SU-DHL-6 (cell line): Measurements from ENCODE around the gene HIPK2.

Experiments used
- H2AFZ ChIP-seq: fragments of 200-600 bp; sonication (generic); 2 replicates; pipeline ENCODE4 v1.6.1; 2014; ENCODE audit warnings: low read depth, mild to moderate bottlenecking, moderate library complexity, mixed read lengths, antibody characterized with exemption, low read length; ENCODE audit not compliant: severe bottlenecking
- H3F3A ChIP-seq: fragments of 200-600 bp; shearing (Covaris generic); 2 replicates; pipeline ENCODE4 v1.6.0; 2016; ENCODE audit warnings: antibody characterized with exemption, mild to moderate bottlenecking; ENCODE audit not compliant: insufficient read depth
- H3K27ac ChIP-seq: fragments of 200-600 bp; sonication (generic); 2 replicates; pipeline ENCODE4 v1.5.1; 2016; ENCODE audit warnings: low read depth, mild to moderate bottlenecking, low read length, moderate library complexity, mixed read lengths
- H3K27me3 ChIP-seq: fragments of 200-600 bp; sonication (generic), shearing (Covaris generic); 2 replicates; pipeline ENCODE4 v1.6.0; 2014; ENCODE audit warnings: mild to moderate bottlenecking, low read length
- H3K36me3 ChIP-seq: fragments of 200-600 bp; sonication (generic); 2 replicates; pipeline ENCODE4 v1.6.1; 2014; ENCODE audit warnings: mild to moderate bottlenecking, low read length, mixed read lengths
- H3K4me2 ChIP-seq: fragments of 300-600, 200-600 bp; shearing (Covaris generic), sonication (generic); 2 replicates; pipeline ENCODE4 v1.6.0; 2014; ENCODE audit warnings: low read length, low read depth, mild to moderate bottlenecking; ENCODE audit not compliant: poor library complexity, severe bottlenecking
- H3K4me3 ChIP-seq: fragments of 200-600 bp; sonication (generic); 2 replicates; pipeline ENCODE4 v1.5.1; 2014; ENCODE audit warnings: antibody characterized with exemption, low read length, mild to moderate bottlenecking, mixed read lengths; ENCODE audit not compliant: insufficient read depth, poor library complexity, severe bottlenecking
- H3K79me2 ChIP-seq: fragments of 200-600 bp; sonication (generic); 2 replicates; pipeline ENCODE4 v1.6.1; 2014; ENCODE audit warnings: mild to moderate bottlenecking, low read length, moderate library complexity; ENCODE audit not compliant: insufficient read depth
- H3K9ac ChIP-seq: fragments of 200-600 bp; sonication (generic); 2 replicates; pipeline ENCODE4 v1.7.0; 2014; ENCODE audit warnings: mild to moderate bottlenecking, low read length
- H3K9me2 ChIP-seq: fragments of 200-600 bp; sonication (generic); replicated peaks from 2 replicates; pipeline ENCODE4 v1.6.1; 2014; ENCODE audit warnings: low read length; ENCODE audit not compliant: insufficient read depth
- H3K9me3 ChIP-seq: fragments of 200-600 bp; sonication (generic); 2 replicates; pipeline ENCODE4 v1.6.1; 2014; ENCODE audit warnings: low read length, mixed read lengths; ENCODE audit not compliant: insufficient read depth
- H4K20me1 ChIP-seq: fragments of 200-600 bp; sonication (generic); 2 replicates; pipeline ENCODE4 v1.6.1; 2014; ENCODE audit warnings: low read depth, mild to moderate bottlenecking, antibody characterized with exemption, low read length, moderate library complexity, mixed read lengths
- CTCF ChIP-seq: fragments of 200-600 bp; sonication (generic); IDR thresholded peaks from one replicate; pipeline ENCODE4 v1.5.1; 2017; ENCODE audit warnings: antibody characterized with exemption, mild to moderate bottlenecking, low read length, moderate library complexity; ENCODE audit not compliant: insufficient read depth, poor library complexity, severe bottlenecking
- EZH2phosphoT487 ChIP-seq: fragments of 200-600 bp; sonication (generic), shearing (Covaris generic); conservative IDR thresholded peaks from 2 replicates; pipeline ENCODE4 v1.6.1; 2018; ENCODE audit warnings: mild to moderate bottlenecking, antibody characterized with exemption, low read length, moderate library complexity, mixed read lengths

The HIPK2 gene

GRCh38 chr7:139664434-139664833, 113.4 kb downstream of the HIPK2 start:
- H3K27ac ChIP-seq = no peak overlapping the region
- no peak overlapping the region for H3K4me2 ChIP-seq
- H3F3A ChIP-seq = no peaks in the 10 kb centered on the region
- no peaks in the 10 kb centered on the region for H3K36me3 ChIP-seq
- H3K27me3 ChIP-seq = no peaks in the 10 kb centered on the region
- no peak overlapping the region for H3K4me3 ChIP-seq
- no peak overlapping the region for H3K9ac ChIP-seq
- no peaks in the 10 kb centered on the region for H3K79me2 ChIP-seq
- no peaks in the 10 kb centered on the region for H3K9me3 ChIP-seq
- no peaks in the 10 kb centered on the region for H4K20me1 ChIP-seq
- no peak overlapping the region for H2AFZ ChIP-seq
- no peaks in the 10 kb centered on the region for H3K9me2 ChIP-seq
- TF ChIP-seq EZH2phosphoT487 = no peak
- TF ChIP-seq CTCF = no peak

- Histone ChIP-seq H4K20me1 (no peaks in the 10 kb centered on the region), H3K4me2 (no peak overlapping the region), H3K27ac (no peak overlapping the region), H3K79me2 (no peaks in the 10 kb centered on the region), H3F3A (no peaks in the 10 kb centered on the region), H3K4me3 (no peak overlapping the region), H2AFZ (no peak overlapping the region), H3K27me3 (no peaks in the 10 kb centered on the region), H3K9me2 (no peaks in the 10 kb centered on the region), H3K9me3 (no peaks in the 10 kb centered on the region), H3K36me3 (no peaks in the 10 kb centered on the region), H3K9ac (no peak overlapping the region)
- TF ChIP-seq CTCF = no peak
- TF ChIP-seq EZH2phosphoT487 = no peak
Observed at GRCh38 chr7:139663608-139664177, 114.1 kb downstream of the HIPK2 start.

- Histone ChIP-seq H3F3A (no peaks in the 10 kb centered on the region), H3K36me3 (no peaks in the 10 kb centered on the region), H4K20me1 (no peaks in the 10 kb centered on the region), H3K27ac (no peak overlapping the region), H3K9ac (no peak overlapping the region), H3K4me2 (no peak overlapping the region), H3K79me2 (no peaks in the 10 kb centered on the region), H3K9me2 (no peaks in the 10 kb centered on the region), H3K4me3 (no peak overlapping the region), H3K27me3 (no peaks in the 10 kb centered on the region), H3K9me3 (no peaks in the 10 kb centered on the region), H2AFZ (no peak overlapping the region)
- TF ChIP-seq EZH2phosphoT487 = no peak
- no peak for TF ChIP-seq CTCF
Observed at GRCh38 chr7:139661903-139662302, 115.9 kb downstream of the HIPK2 start.
